Endothelial cell of umbilical vein (primary cell): ENCODE results near the gene OR13J1. TPM values are rescaled to one million over a fixed set of nuclear protein-coding genes. Genes with fewer than 3 reads are reported as not detected.

ENCODE experiments used
- BruUV-seq: library from RNA; stranded (reverse); fragments of 400-500 nt; replicated peaks from 2 replicates; lab custom pipeline; 2021; lab: Mats Ljungman, UMichigan
- CTCF ChIA-PET: fragments of 300-600, 350-600 bp; sonication (Branson Sonifier 250); formaldehyde crosslinking; loops from one replicate; lab custom pipeline; 2021; ENCODE audit warnings: antibody characterized with exemption, inconsistent platforms; lab: Charles Lee
- POLR2A ChIA-PET: fragments of 300-600, 350-600 bp; sonication (Branson Sonifier 250); formaldehyde crosslinking; loops from one replicate; lab custom pipeline; 2021; ENCODE audit warnings: antibody characterized with exemption, inconsistent platforms; lab: Charles Lee
- DNase-seq: peaks from one replicate; pipeline ENCODE4 v3.0.0-alpha.2; 2011; ENCODE audit warnings: low read depth, low spot score
- FAIRE-seq: peaks from 2 replicates; lab custom pipeline; 2011; peaks lifted over from hg19 to GRCh38; lab: Jason Lieb, UNC
- H2AFZ ChIP-seq: 2 replicates; pipeline ENCODE4 v1.6.0; 2012; ENCODE audit warnings: low read depth, low read length, control low read depth, inconsistent platforms
- H3K27ac ChIP-seq: 2 replicates; pipeline ENCODE4 v1.5.1; 2011; ENCODE audit warnings: low read depth, mild to moderate bottlenecking, control low read depth, low read length, moderate library complexity; ENCODE audit not compliant: insufficient read depth
- H3K27me3 ChIP-seq, 2 experiments: 2 replicates each; pipeline versions ENCODE4 v1.6.0 to v1.6.1; 2011; ENCODE audit warnings: low read length in 2 of 2, mixed read lengths in 1 of 2; ENCODE audit not compliant: control insufficient read depth in 2 of 2, insufficient read depth in 2 of 2
- H3K36me3 ChIP-seq, 2 experiments: 2 replicates in 1 of 2; 3 replicates in 1 of 2; pipeline ENCODE4 v1.5.1; 2011; ENCODE audit warnings: low read length in 2 of 2, mild to moderate bottlenecking in 1 of 2, moderate library complexity in 1 of 2; ENCODE audit not compliant: control insufficient read depth in 2 of 2, insufficient read depth in 2 of 2; ENCODE audit errors: extremely low read depth in 1 of 2
- H3K4me1 ChIP-seq: 3 replicates; pipeline ENCODE4 v1.5.1; 2011; ENCODE audit warnings: mild to moderate bottlenecking, low read length; ENCODE audit not compliant: control insufficient read depth, insufficient read depth; ENCODE audit errors: extremely low read depth
- H3K4me2 ChIP-seq: 2 replicates; pipeline ENCODE4 v1.6.1; 2011; ENCODE audit warnings: low read length, control low read depth, mixed read lengths; ENCODE audit not compliant: insufficient read depth
- H3K4me3 ChIP-seq, 3 experiments: fragments of 200-600 bp in 1 of 3; sonication (generic), shearing (Covaris generic) in 1 of 3; replicated peaks in 1 of 3; 2 replicates each; pipeline ENCODE4 v1.5.1; 2011 to 2016; ENCODE audit warnings: control low read depth in 3 of 3, low read length in 3 of 3, mild to moderate bottlenecking in 2 of 3, inconsistent platforms in 1 of 3, low read depth in 1 of 3, moderate library complexity in 1 of 3; ENCODE audit not compliant: insufficient read depth in 1 of 3
- H3K79me2 ChIP-seq: 2 replicates; pipeline ENCODE4 v1.6.0; 2012; ENCODE audit warnings: low read length, inconsistent platforms; ENCODE audit not compliant: control insufficient read depth, insufficient read depth
- H3K9ac ChIP-seq: replicated peaks from 2 replicates; pipeline ENCODE3; 2011; ENCODE audit warnings: low read length, control low read depth; ENCODE audit not compliant: insufficient read depth; ENCODE audit errors: extremely low read depth
- H3K9me1 ChIP-seq: replicated peaks from 3 replicates; pipeline ENCODE4 v1.6.0; 2011; ENCODE audit warnings: mild to moderate bottlenecking, low read length; ENCODE audit not compliant: control insufficient read depth, insufficient read depth; ENCODE audit errors: extremely low read depth
- H3K9me3 ChIP-seq: replicated peaks from 2 replicates; pipeline ENCODE4 v1.5.1; 2012; ENCODE audit warnings: low read length, inconsistent platforms; ENCODE audit not compliant: control insufficient read depth, insufficient read depth
- H4K20me1 ChIP-seq: replicated peaks from 2 replicates; pipeline ENCODE3; 2011; ENCODE audit warnings: mild to moderate bottlenecking, low read length; ENCODE audit not compliant: control insufficient read depth, insufficient read depth; ENCODE audit errors: extremely low read depth
- EZH2 ChIP-seq: IDR thresholded peaks from 2 replicates; pipeline ENCODE4 v1.6.1; 2012; ENCODE audit warnings: borderline replicate concordance, low read depth, mild to moderate bottlenecking, moderate library complexity, low read length, inconsistent platforms; ENCODE audit not compliant: severe bottlenecking
- FOS ChIP-seq: IDR thresholded peaks from 2 replicates; pipeline ENCODE4 v1.6.1; 2011; ENCODE audit warnings: mild to moderate bottlenecking, low read length, moderate library complexity, borderline replicate concordance; ENCODE audit not compliant: insufficient read depth
- GATA2 ChIP-seq: IDR thresholded peaks from 2 replicates; pipeline ENCODE4 v1.7.0; 2011; ENCODE audit warnings: low read depth, mild to moderate bottlenecking, moderate library complexity, mixed read lengths, low read length; ENCODE audit not compliant: insufficient read length, insufficient read depth
- JUN ChIP-seq: IDR thresholded peaks from 2 replicates; pipeline ENCODE4 v1.6.1; 2011; ENCODE audit warnings: borderline replicate concordance, low read depth; ENCODE audit not compliant: insufficient read length, insufficient read depth
- MAX ChIP-seq: IDR thresholded peaks from 2 replicates; pipeline ENCODE4 v1.6.1; 2011; ENCODE audit not compliant: insufficient read depth, insufficient read length
- MYC ChIP-seq: IDR thresholded peaks from one replicate; pipeline ENCODE4 v1.6.1; 2011; ENCODE audit warnings: mild to moderate bottlenecking, low read depth, low read length
- POLR2A ChIP-seq: IDR thresholded peaks from 2 replicates; pipeline ENCODE4 v1.6.1; 2012; ENCODE audit warnings: low read depth, mild to moderate bottlenecking, control low read depth, low read length
- POLR2AphosphoS5 ChIP-seq: IDR thresholded peaks from 2 replicates; pipeline ENCODE4 v1.6.1; 2012; ENCODE audit warnings: low read depth, mild to moderate bottlenecking, control low read depth, low read length, moderate library complexity; ENCODE audit not compliant: insufficient read depth
- dilution Hi-C: fragments of 300-500 bp; cut with MboI; formaldehyde crosslinking; loops from one replicate; pipeline ENCODE4 v1.15.0; 2019; ENCODE audit warnings: low sequenced_read_pairs; ENCODE audit not compliant: extremely low pct_ligation_motif_present
- intact Hi-C: fragments of 100-400 bp; cut with micrococcal nuclease; formaldehyde crosslinking; loops from one replicate; pipeline ENCODE4 v1.10.0; 2022
- polyA plus RNA-seq, 4 experiments: library from polyadenylated mRNA; depleted of rRNA in 3 of 4; stranded (reverse) in 3 of 4; unstranded in 1 of 4; fragments of >200 nt; gene quantifications; 2 replicates each; pipeline versions ENCODE4 v1.2.1 to v1.2.3, GENCODE V29; 2011 to 2012; ENCODE audit warnings: missing spikeins in 1 of 4
- total RNA-seq: library from RNA; stranded (reverse); gene quantifications from 2 replicates; pipeline ENCODE4 v1.2.3, GENCODE V29; 2021

OR13J1 gene
- total and polyA plus RNA-seq, 2 donors (not counting 3 experiments of a cell fraction or from before 2014, with no cell fraction given), result not detected

GRCh38 chr9:35852267-35852815 lies 17.9 kb downstream of the OR13J1 start:
- Histone ChIP-seq H3K79me2 (no peaks in the 10 kb centered on the region), H3K36me3 (no peaks in the 10 kb centered on the region), H3K9me3 (no peaks in the 10 kb centered on the region), H3K4me2 (no peak overlapping the region), H3K9ac (no peak overlapping the region), H3K27ac (no peak overlapping the region), H3K4me1 (no peaks in the 10 kb centered on the region), H3K9me1 (no peaks in the 10 kb centered on the region), H3K27me3 (peaks cover 22 to 32% of the 10 kb centered on the region in 2 experiments), H4K20me1 (no peaks in the 10 kb centered on the region), H2AFZ (no peak overlapping the region), H3K4me3 (no peak overlapping the region)
- intact Hi-C loops (no loop called here), dilution Hi-C loops (no loop called here)
- BruUV-seq, result no TSS peak
- DNase-seq (no peak), FAIRE-seq (no peak)
- POLR2A ChIA-PET, result no interaction called here
- CTCF ChIA-PET, result interaction anchor here (1.3 kb wide), 1 partner anchor 30 kb away, joined by 5 read pairs; no protein-coding TSS in a partner anchor
- TF ChIP-seq GATA2 (no peak), POLR2A (no peak), JUN (no peak), FOS (no peak), POLR2AphosphoS5 (no peak), EZH2 (no peak)

GRCh38 chr9:35847792-35848572 lies 22.2 kb downstream of the OR13J1 start:
- DNase-seq (no peak), FAIRE-seq (no peak)
- intact Hi-C loops, result loop anchor here (2.0 kb wide), 1 partner anchor 17 kb away; no protein-coding TSS in a partner anchor
- H3K36me3 ChIP-seq, result no peaks in the 10 kb centered on the region
- TF ChIP-seq JUN (no peak), GATA2 (no peak), FOS (no peak), MAX (no peak), MYC (no peak), POLR2AphosphoS5 (no peak)
- dilution Hi-C loops, result no loop called here
- no peak overlapping the region for H2AFZ ChIP-seq
- H3K27me3 ChIP-seq, result peaks cover 8 to 12% of the 10 kb centered on the region in 2 experiments
- H4K20me1 ChIP-seq, result no peaks in the 10 kb centered on the region
- ChIA-PET CTCF (interaction anchor here (0.6 to 1.9 kb wide), 9 partner anchors 8 to 115 kb away, joined by 3 to 7 read pairs (median 6); partner anchors contain the start of genes CREB3 and TLN1), POLR2A (no interaction called here)
- no peak overlapping the region for H3K9ac ChIP-seq
- peaks cover 16% of the 10 kb centered on the region for H3K4me1 ChIP-seq
- no peak overlapping the region for H3K4me2 ChIP-seq
- no peak overlapping the region for H3K27ac ChIP-seq
- no peaks in the 10 kb centered on the region for H3K9me3 ChIP-seq
- H3K79me2 ChIP-seq, result no peaks in the 10 kb centered on the region
- H3K9me1 ChIP-seq, result no peaks in the 10 kb centered on the region
- BruUV-seq, result no TSS peak
- H3K4me3 ChIP-seq, result no peak overlapping the region
